Transverse colon (tissue), 3 donors: Measurements from ENCODE around the gene ERICH2.

ENCODE experiments used
- EP300 ChIP-seq: sonication (generic); formaldehyde crosslinking; IDR thresholded peaks from one replicate; pipeline ENCODE4 v1.6.1; 2017; ENCODE audit warnings: antibody characterized with exemption, low read depth
- POLR2AphosphoS5 ChIP-seq, 3 donors: sonication (generic); formaldehyde crosslinking; IDR thresholded peaks; one replicate each; pipeline ENCODE4 v1.6.1; 2016; ENCODE audit warnings: antibody characterized with exemption in 3 of 3

DNA sequence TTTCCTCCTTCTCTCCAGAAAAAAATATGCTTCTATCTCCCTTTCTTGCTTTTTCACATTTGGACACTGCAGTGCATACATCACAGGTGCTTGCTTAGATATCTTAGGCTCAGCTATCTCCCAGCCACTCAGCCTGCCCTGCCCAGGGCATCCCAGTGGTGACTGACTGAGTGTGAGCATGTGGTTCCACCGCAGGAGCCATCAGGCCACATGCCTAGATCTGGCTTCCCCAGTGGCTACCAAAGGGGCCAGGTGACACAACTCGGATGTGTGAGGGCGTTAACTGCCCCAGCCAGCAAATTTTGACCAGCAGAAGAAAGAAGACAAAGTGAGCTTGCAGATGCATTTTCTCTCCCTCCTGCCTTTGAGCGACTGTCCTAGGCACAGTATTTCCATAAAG is 29.5 kb upstream of the ERICH2 start:
- TF ChIP-seq EP300, result no peak
- TF ChIP-seq POLR2AphosphoS5 (IDR thresholded peaks at IDR 0.05), result no peak
